GM12873 (cell line): ENCODE results near the gene SH3GLB1.

Experiments used
- CTCF ChIP-seq: IDR thresholded peaks from 2 replicates; pipeline ENCODE4 v1.5.1; 2012; ENCODE audit warnings: low read depth, mild to moderate bottlenecking, moderate library complexity, low read length, control low read depth; ENCODE audit not compliant: insufficient read depth; ENCODE audit errors: missing control alignments

Gene SH3GLB1

GRCh38 chr1:86776108-86776507, 71.7 kb downstream of the SH3GLB1 start:
- no peak for TF ChIP-seq CTCF

GRCh38 chr1:86778569-86779239, 74.3 kb downstream of the SH3GLB1 start:
- TF ChIP-seq CTCF, result no peak

GRCh38 chr1:86779308-86780191, 75.2 kb downstream of the SH3GLB1 start:
- TF ChIP-seq CTCF, result no peak

- no peak for TF ChIP-seq CTCF
Measured at GRCh38 chr1:86782482-86782881, 78.1 kb downstream of the SH3GLB1 start.

- no peak for TF ChIP-seq CTCF
Measured at GRCh38 chr1:86787621-86788020, 83.2 kb downstream of the SH3GLB1 start.

GRCh38 chr1:86788300-86789206, 84.2 kb downstream of the SH3GLB1 start:
- no peak for TF ChIP-seq CTCF

- TF ChIP-seq CTCF, result no peak
Measured at GRCh38 chr1:86795316-86795715, 90.9 kb downstream of the SH3GLB1 start.
